H1 (cell line): ENCODE measurements around the gene PNMA8C. TPM values are rescaled to one million over a fixed set of nuclear protein-coding genes. Genes with fewer than 3 reads are reported as not detected.
"Not testable (repeated sequence)": the region's sequence is repeated elsewhere in the genome, so short reads cannot be mapped to it uniquely, and the experiment has no call there.

Experiments used
- CTCF ChIA-PET: fragments of 300-600 bp; sonication (Branson Sonifier 250); formaldehyde crosslinking; loops from one replicate; lab custom pipeline; 2021; ENCODE audit not compliant: partially characterized antibody; lab: Charles Lee
- POLR2A ChIA-PET: fragments of 300-600 bp; sonication (Branson Sonifier 250); formaldehyde crosslinking; loops from one replicate; lab custom pipeline; 2021; ENCODE audit warnings: inconsistent platforms; ENCODE audit not compliant: partially characterized antibody; lab: Charles Lee
- DNase-seq, 2 experiments: peaks; one replicate each; pipeline versions ENCODE4 v3.0.0 to v3.0.0-alpha.2; 2010 to 2022; ENCODE audit warnings: low spot score in 2 of 2, low read depth in 1 of 2, mixed read lengths in 1 of 2
- FAIRE-seq: peaks from 2 replicates; lab custom pipeline; 2011; peaks lifted over from hg19 to GRCh38; lab: Jason Lieb, UNC
- H2AFZ ChIP-seq: 2 replicates; pipeline ENCODE4 v1.8.1; 2012; ENCODE audit warnings: low read length, inconsistent platforms
- H2AK5ac ChIP-seq: 2 replicates; pipeline ENCODE4 v1.6.1; 2013; ENCODE audit warnings: low read depth, low read length
- H2BK120ac ChIP-seq: replicated peaks from 2 replicates; pipeline ENCODE3; 2013; ENCODE audit warnings: low read depth, low read length, inconsistent platforms
- H2BK12ac ChIP-seq: 2 replicates; pipeline ENCODE4 v1.6.1; 2013; ENCODE audit warnings: low read depth, low read length
- H2BK15ac ChIP-seq: 2 replicates; pipeline ENCODE4 v1.6.1; 2013; ENCODE audit warnings: low read length
- H2BK20ac ChIP-seq: 2 replicates; pipeline ENCODE4 v1.6.1; 2013; ENCODE audit warnings: low read length
- H2BK5ac ChIP-seq: 2 replicates; pipeline ENCODE4 v1.6.1; 2013; ENCODE audit warnings: low read depth, low read length
- H3K14ac ChIP-seq: 2 replicates; pipeline ENCODE4 v1.6.1; 2013; ENCODE audit warnings: inconsistent platforms; ENCODE audit not compliant: insufficient read length
- H3K18ac ChIP-seq: 2 replicates; pipeline ENCODE4 v1.6.1; 2013; ENCODE audit warnings: low read length; ENCODE audit errors: extremely low read depth
- H3K23ac ChIP-seq: 2 replicates; pipeline ENCODE4 v1.6.1; 2013; ENCODE audit warnings: inconsistent platforms; ENCODE audit not compliant: insufficient read length
- H3K23me2 ChIP-seq: 2 replicates; pipeline ENCODE4 v1.6.1; 2013; ENCODE audit warnings: low read depth, low read length
- H3K27ac ChIP-seq: 2 replicates; pipeline ENCODE4 v1.6.1; 2011; ENCODE audit warnings: low read depth, low read length, inconsistent platforms
- H3K27me3 ChIP-seq, 4 experiments: replicated peaks in 1 of 4; 1 replicate in 1 of 4; 2 replicates in 3 of 4; pipeline versions ENCODE4 v1.6.1 to v1.8.1; 2011 to 2013; ENCODE audit warnings: low read length in 3 of 4, mild to moderate bottlenecking in 3 of 4, inconsistent platforms in 2 of 4, mixed read lengths in 2 of 4, moderate library complexity in 1 of 4; ENCODE audit not compliant: control insufficient read depth in 3 of 4, insufficient read depth in 3 of 4; ENCODE audit errors: extremely low read depth in 1 of 4
- H3K36me3 ChIP-seq, 4 experiments: 2 replicates each; pipeline versions ENCODE4 v1.6.1 to v1.8.1; 2011 to 2013; ENCODE audit warnings: mild to moderate bottlenecking in 4 of 4, low read length in 3 of 4, moderate library complexity in 2 of 4, control low read depth in 1 of 4, inconsistent platforms in 1 of 4; ENCODE audit not compliant: insufficient read depth in 4 of 4, control insufficient read depth in 2 of 4
- H3K4ac ChIP-seq: replicated peaks from 2 replicates; pipeline ENCODE3; 2013; ENCODE audit warnings: low read length, low read depth, mixed read lengths, inconsistent platforms; ENCODE audit not compliant: insufficient read length
- H3K4me1 ChIP-seq, 4 experiments: replicated peaks in 1 of 4; 1 replicate in 1 of 4; 2 replicates in 3 of 4; pipeline versions ENCODE4 v1.6.1 to v1.8.1; 2011 to 2013; ENCODE audit warnings: low read length in 3 of 4, inconsistent platforms in 2 of 4, mixed read lengths in 1 of 4; ENCODE audit not compliant: insufficient read depth in 4 of 4, control insufficient read depth in 3 of 4
- H3K4me2 ChIP-seq, 2 experiments: 2 replicates each; pipeline versions ENCODE4 v1.6.1 to v1.8.1; 2011 to 2013; ENCODE audit warnings: low read depth in 2 of 2, low read length in 2 of 2, control low read depth in 1 of 2, inconsistent platforms in 1 of 2, mild to moderate bottlenecking in 1 of 2; ENCODE audit not compliant: insufficient read depth in 1 of 2
- H3K4me3 ChIP-seq, 4 experiments: fragments of 200-600, 300-600 bp in 1 of 4; sonication (generic), shearing (Covaris generic), sonication (Bioruptor Twin) in 1 of 4; 2 replicates each; pipeline versions ENCODE4 v1.5.1 to v1.8.1; 2011 to 2016; ENCODE audit warnings: low read length in 4 of 4, low read depth in 3 of 4, control low read depth in 2 of 4, inconsistent platforms in 2 of 4, mild to moderate bottlenecking in 2 of 4, mixed read lengths in 1 of 4, moderate library complexity in 1 of 4; ENCODE audit not compliant: insufficient read depth in 2 of 4; ENCODE audit errors: extremely low read depth in 1 of 4
- H3K56ac ChIP-seq: replicated peaks from 2 replicates; pipeline ENCODE3; 2013; ENCODE audit warnings: low read depth, mild to moderate bottlenecking, mixed read lengths, low read length, inconsistent platforms; ENCODE audit not compliant: insufficient read length
- H3K79me1 ChIP-seq: 2 replicates; pipeline ENCODE4 v1.6.1; 2013; ENCODE audit warnings: low read depth, low read length, control low read depth
- H3K79me2 ChIP-seq, 2 experiments: 2 replicates each; pipeline versions ENCODE4 v1.6.1 to v1.8.1; 2012 to 2013; ENCODE audit warnings: low read length in 2 of 2, mild to moderate bottlenecking in 2 of 2, inconsistent platforms in 1 of 2; ENCODE audit not compliant: insufficient read depth in 2 of 2, control insufficient read depth in 1 of 2
- H3K9ac ChIP-seq, 4 experiments: replicated peaks in 1 of 4; 1 replicate in 1 of 4; 2 replicates in 3 of 4; pipeline versions ENCODE4 v1.6.1 to v1.8.1; 2011 to 2013; ENCODE audit warnings: low read depth in 3 of 4, low read length in 3 of 4, control low read depth in 2 of 4, mild to moderate bottlenecking in 2 of 4, moderate library complexity in 2 of 4, inconsistent platforms in 1 of 4; ENCODE audit errors: extremely low read depth in 1 of 4
- H3K9me3 ChIP-seq, 2 experiments: 2 replicates each; pipeline versions ENCODE4 v1.6.1 to v1.8.1; 2012 to 2013; ENCODE audit warnings: mild to moderate bottlenecking in 2 of 2, moderate library complexity in 2 of 2, control low read depth in 1 of 2, inconsistent platforms in 1 of 2, low read depth in 1 of 2, low read length in 1 of 2, mixed read lengths in 1 of 2; ENCODE audit not compliant: insufficient read depth in 2 of 2
- H4K20me1 ChIP-seq, 2 experiments: replicated peaks in 1 of 2; 2 replicates each; pipeline versions ENCODE3 to v1.8.1; 2011 to 2013; ENCODE audit warnings: inconsistent platforms in 2 of 2, low read length in 2 of 2, mild to moderate bottlenecking in 1 of 2; ENCODE audit not compliant: insufficient read depth in 2 of 2, control insufficient read depth in 1 of 2
- H4K5ac ChIP-seq: 2 replicates; pipeline ENCODE4 v1.6.1; 2013; ENCODE audit warnings: low read length, low read depth, mixed read lengths, inconsistent platforms; ENCODE audit not compliant: insufficient read length
- H4K8ac ChIP-seq: 2 replicates; pipeline ENCODE4 v1.8.0; 2013; ENCODE audit warnings: mild to moderate bottlenecking, moderate library complexity, low read length, inconsistent platforms; ENCODE audit not compliant: insufficient read depth; ENCODE audit errors: extremely low read depth
- H4K91ac ChIP-seq: replicated peaks from 2 replicates; pipeline ENCODE3; 2013; ENCODE audit warnings: low read length, mixed read lengths, inconsistent platforms; ENCODE audit not compliant: insufficient read length
- WGBS, 2 experiments: shearing (Covaris generic) in 1 of 2; methylation state at CpG; one replicate each; pipeline versions ENCODE4 v1.1.6 to v1.1.7; 2013 to 2015; ENCODE audit warnings: low lambda C conversion rate in 2 of 2, mixed read lengths in 2 of 2, inconsistent platforms in 1 of 2, low coverage in 1 of 2, missing lambda C conversion rate in 1 of 2; ENCODE audit not compliant: insufficient replicate concordance in 2 of 2, insufficient coverage in 1 of 2, insufficient read length in 1 of 2; ENCODE audit errors: extremely low coverage in 1 of 2, missing lambda C conversion rate in 1 of 2; 5-methylcytosine and 5-hydroxymethylcytosine counted together
- polyA plus RNA-seq, 7 experiments: library from polyadenylated mRNA; depleted of rRNA in 3 of 7; stranded (reverse) in 5 of 7; unstranded in 2 of 7; fragments of >200 nt in 5 of 7; fragments of 200-250 nt in 2 of 7; gene quantifications; 1 replicate in 5 of 7; 2 replicates in 1 of 7; 4 replicates in 1 of 7; pipeline versions ENCODE4 v1.2.1 to v1.2.3, GENCODE V29; 2011 to 2013; ENCODE audit warnings: missing spikeins in 2 of 7, mixed read lengths in 2 of 7
- total RNA-seq: library from RNA; stranded (reverse); fragmentation: NEBNext Ultra II Directional; extraction: Animal tissue kit (Norgen Biotek cat#: 25700); gene quantifications from 2 replicates; pipeline ENCODE4 v1.2.1, GENCODE V29; 2021

PNMA8C gene
- total and polyA plus RNA-seq, 2 of the 8 experiments (the other 6 are each of a cell fraction or from before 2014, with no cell fraction given) = 0.53 to 1.8 TPM

DNA sequence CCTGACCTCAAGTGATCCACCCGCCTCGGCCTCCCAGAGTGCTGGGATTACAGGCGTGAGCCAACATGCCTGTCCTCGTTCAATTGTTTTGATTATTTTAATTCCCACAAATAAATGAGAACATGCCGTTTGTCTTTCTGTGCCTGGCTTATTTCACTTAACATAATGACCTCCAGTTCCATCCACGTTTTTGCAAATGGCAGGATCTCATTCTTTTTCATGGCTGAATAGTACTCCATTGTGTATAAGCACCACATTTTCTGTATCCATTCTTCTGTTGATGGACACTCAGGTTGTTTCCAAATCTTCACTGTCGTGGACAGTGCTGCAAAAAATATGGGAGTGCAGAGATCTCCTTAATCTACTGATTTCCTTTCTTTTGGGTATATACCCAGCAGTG lies 4.7 kb upstream of the PNMA8C start:
- H4K20me1 ChIP-seq, H3K27me3 ChIP-seq, H3K14ac ChIP-seq, H3K79me1 ChIP-seq, H3K4me1 ChIP-seq, H4K5ac ChIP-seq, H3K18ac ChIP-seq, H4K8ac ChIP-seq, H3K4ac ChIP-seq, H3K9me3 ChIP-seq, H3K23me2 ChIP-seq, H3K9ac ChIP-seq, H3K4me3 ChIP-seq, H3K23ac ChIP-seq, H3K56ac ChIP-seq, H2BK20ac ChIP-seq, H2AFZ ChIP-seq, H3K27ac ChIP-seq, DNase-seq, FAIRE-seq, H4K91ac ChIP-seq, H2BK15ac ChIP-seq, H2AK5ac ChIP-seq, H2BK5ac ChIP-seq, H2BK12ac ChIP-seq, H3K4me2 ChIP-seq, H2BK120ac ChIP-seq, H3K36me3 ChIP-seq, H3K79me2 ChIP-seq: not testable (repeated sequence)
- POLR2A ChIA-PET = interaction anchor here (1.6 kb wide), 1 partner anchor 25 kb away, joined by 4 read pairs; no protein-coding TSS in a partner anchor
- 83% methylated on average over 7 of the region's 7 CpGs; no CpG with 5 or more reads in 1 of the 2 experiments for WGBS, 2 experiments
- CTCF ChIA-PET = interaction anchor here (0.8 to 4.0 kb wide), 11 partner anchors 12 to 50 kb away, joined by 3 to 26 read pairs (median 6); no protein-coding TSS in a partner anchor
